Right atrium auricular region (tissue), 2 donors: ENCODE results near the gene DCAF15. TPM values are rescaled to one million over a fixed set of nuclear protein-coding genes. Genes with fewer than 3 reads are reported as not detected.

Experiments used
- DNase-seq: peaks from one replicate; pipeline ENCODE4 v3.0.0-alpha.2; 2019; ENCODE audit warnings: low spot score
- H3K27ac ChIP-seq, 2 donors: fragments of 200-600 bp; sonication (generic); 1 replicate in 1 of 2; 2 replicates in 1 of 2; pipeline ENCODE4 v1.5.1; 2016 to 2019
- H3K27me3 ChIP-seq, 2 donors: fragments of 200-600 bp; sonication (generic); one replicate each; pipeline versions ENCODE4 v1.5.1 to v1.6.0; 2017 to 2019
- H3K36me3 ChIP-seq: fragments of 200-600 bp; sonication (generic); one replicate; pipeline ENCODE4 v1.5.1; 2016
- H3K4me1 ChIP-seq, 2 donors: fragments of 200-600 bp; sonication (generic); one replicate each; pipeline versions ENCODE4 v1.5.1 to v1.6.0; 2017 to 2019
- H3K4me3 ChIP-seq, 2 donors: fragments of 200-600 bp; sonication (generic); 1 replicate in 1 of 2; 2 replicates in 1 of 2; pipeline ENCODE4 v1.5.1; 2017 to 2019; ENCODE audit warnings: mild to moderate bottlenecking in 1 of 2, moderate library complexity in 1 of 2
- H3K9me3 ChIP-seq, 2 donors: fragments of 200-600 bp; sonication (generic); one replicate each; pipeline ENCODE4 v1.5.1; 2019
- CTCF ChIP-seq, 2 donors: fragments of 200-600 bp; sonication (generic); IDR thresholded peaks; one replicate each; pipeline ENCODE4 v1.5.1; 2019; ENCODE audit warnings: antibody characterized with exemption in 2 of 2
- total RNA-seq, 2 donors: library from RNA; depleted of rRNA; stranded (reverse); fragments of >200 nt; gene quantifications; one replicate each; pipeline ENCODE4 v1.1.0, GENCODE V29; 2016

DCAF15 gene
- total RNA-seq, 2 donors from 2014 or later, result 10.6 to 12.2 TPM

- TF ChIP-seq CTCF (IDR thresholded peaks at IDR 0.05), result no peak
- Histone ChIP-seq H3K27ac (no peak overlapping the region), H3K27me3 (no peaks in the 10 kb centered on the region), H3K9me3 (no peaks in the 10 kb centered on the region), H3K4me3 (no peak overlapping the region), H3K36me3 (no peaks in the 10 kb centered on the region), H3K4me1 (peaks cover 0 to 43% of the 10 kb centered on the region in 2 donors)
- no peak for DNase-seq
Measured at GRCh38 chr19:13984875-13985741, 32.8 kb downstream of the DCAF15 start.

- no peak for TF ChIP-seq CTCF (IDR thresholded peaks at IDR 0.05)
- Histone ChIP-seq H3K27ac (peak overlapping the region; percentile 84 to 89), H3K4me1 (peaks cover 0 to 43% of the 10 kb centered on the region in 2 donors), H3K27me3 (no peaks in the 10 kb centered on the region), H3K4me3 (peak overlapping the region in 1 of 2 donors; percentile 3), H3K36me3 (no peaks in the 10 kb centered on the region), H3K9me3 (no peaks in the 10 kb centered on the region)
- DNase-seq, result no peak
Measured at GRCh38 chr19:13985771-13986347, 33.5 kb downstream of the DCAF15 start.

- Histone ChIP-seq H3K27ac (peak overlapping the region; percentile 84 to 89), H3K27me3 (no peaks in the 10 kb centered on the region), H3K9me3 (no peaks in the 10 kb centered on the region), H3K36me3 (no peaks in the 10 kb centered on the region), H3K4me1 (peaks cover 0 to 43% of the 10 kb centered on the region in 2 donors), H3K4me3 (peak overlapping the region in 1 of 2 donors; percentile 3)
- peak; percentile 90 for DNase-seq
- TF ChIP-seq CTCF (IDR thresholded peaks at IDR 0.05), result no peak
Measured at GRCh38 chr19:13986348-13986904, 34.1 kb downstream of the DCAF15 start.

- DNase-seq, result no peak
Measured at GRCh38 chr19:13987101-13987890, 35.0 kb downstream of the DCAF15 start.

More at GRCh38 chr19:13987101-13987890, 35.0 kb downstream of the DCAF15 start:
- no peak for TF ChIP-seq CTCF (IDR thresholded peaks at IDR 0.05)
- H3K27ac ChIP-seq, result peak overlapping the region; percentile 84 to 89
- H3K9me3 ChIP-seq, result no peaks in the 10 kb centered on the region
- H3K4me1 ChIP-seq, result peaks cover 0 to 43% of the 10 kb centered on the region in 2 donors
- peak overlapping the region in 1 of 2 donors; percentile 3 for H3K4me3 ChIP-seq
- H3K36me3 ChIP-seq, result peaks cover 2% of the 10 kb centered on the region
- H3K27me3 ChIP-seq, result no peaks in the 10 kb centered on the region
